Kidney (tissue), 14 donors: ENCODE measurements around the gene SLC39A3. TPM values are rescaled to one million over a fixed set of nuclear protein-coding genes. Genes with fewer than 3 reads are reported as not detected.

Experiments
- DNase-seq, 5 donors: peaks; one replicate each; pipeline ENCODE4 v3.0.0-alpha.2; 2013 to 2020
- FAIRE-seq: peaks from 2 replicates; lab custom pipeline; 2012; peaks lifted over from hg19 to GRCh38; lab: Jason Lieb, UNC
- H3K27ac ChIP-seq, 2 donors: one replicate each; pipeline ENCODE4 v1.7.0; 2013; ENCODE audit warnings: low read depth in 2 of 2, low read length in 2 of 2, inconsistent platforms in 1 of 2
- H3K27me3 ChIP-seq: one replicate; pipeline ENCODE4 v1.7.1; 2013; ENCODE audit warnings: low read length, inconsistent platforms; ENCODE audit not compliant: control insufficient read depth, insufficient read depth
- H3K36me3 ChIP-seq, 3 donors: one replicate each; pipeline versions ENCODE4 v1.7.0 to v1.7.1; 2013; ENCODE audit warnings: low read length in 3 of 3, control low read depth in 1 of 3, inconsistent platforms in 1 of 3; ENCODE audit not compliant: insufficient read depth in 3 of 3, control insufficient read depth in 2 of 3
- H3K4me1 ChIP-seq, 3 donors: one replicate each; pipeline versions ENCODE4 v1.7.0 to v1.7.1; 2013; ENCODE audit warnings: low read length in 3 of 3, inconsistent platforms in 1 of 3, low read depth in 1 of 3; ENCODE audit not compliant: control insufficient read depth in 2 of 3, insufficient read depth in 2 of 3
- H3K4me3 ChIP-seq, 3 donors: one replicate each; pipeline versions ENCODE4 v1.7.0 to v1.8.1; 2013; ENCODE audit warnings: low read length in 3 of 3, control low read depth in 1 of 3, inconsistent platforms in 1 of 3
- H3K9ac ChIP-seq, 3 donors: one replicate each; pipeline versions ENCODE4 v1.7.0 to v1.7.1; 2013; ENCODE audit warnings: low read length in 3 of 3, control low read depth in 1 of 3, inconsistent platforms in 1 of 3
- H3K9me3 ChIP-seq, 3 donors: one replicate each; pipeline versions ENCODE4 v1.7.0 to v1.7.1; 2013; ENCODE audit warnings: low read length in 3 of 3, control low read depth in 1 of 3, inconsistent platforms in 1 of 3; ENCODE audit not compliant: control insufficient read depth in 2 of 3, insufficient read depth in 1 of 3
- intact Hi-C: fragments of 100-400 bp; cut with DNase I; formaldehyde crosslinking; loops from one replicate; pipeline ENCODE4 v1.11.1; 2022
- polyA plus RNA-seq: library from polyadenylated mRNA; stranded (reverse); fragments of 350-450 nt; fragmentation: Illumina TruSeq; extraction: RNeasy Lipid Tissue Mini Kit (QIAGEN cat#74804); gene quantifications from one replicate; pipeline ENCODE4 v1.2.3, GENCODE V29; 2014; ENCODE audit warnings: low read depth, low replicate concordance; ENCODE audit not compliant: insufficient read depth
- total RNA-seq: library from RNA; stranded (reverse); fragmentation: NEBNext Ultra II Directional; extraction: Animal tissue kit (Norgen Biotek cat#: 25700); gene quantifications from one replicate; pipeline ENCODE4 v1.2.1, GENCODE V29; 2021
- TF ChIP-seq, protein P1 (sequence below): IDR thresholded peaks from 3 replicates; pipeline ENCODE4 v1.5.1; 2012; ENCODE audit warnings: mild to moderate bottlenecking, moderate library complexity, borderline replicate concordance; ENCODE audit not compliant: insufficient read depth; ENCODE audit errors: extremely low read depth
- donor health status: control.
- donor health status: control.
- donor health status: control.
- donor health status: control.
- donor health status: control.
- donor health status: DM: yes; HTN: yes; CAD: no.
- donor health status: Normal renal cell carcinoma (clear cell type).

SLC39A3 gene
- total and polyA plus RNA-seq, 2 donors from 2014 or later: 31.1 to 38.0 TPM

DNA sequence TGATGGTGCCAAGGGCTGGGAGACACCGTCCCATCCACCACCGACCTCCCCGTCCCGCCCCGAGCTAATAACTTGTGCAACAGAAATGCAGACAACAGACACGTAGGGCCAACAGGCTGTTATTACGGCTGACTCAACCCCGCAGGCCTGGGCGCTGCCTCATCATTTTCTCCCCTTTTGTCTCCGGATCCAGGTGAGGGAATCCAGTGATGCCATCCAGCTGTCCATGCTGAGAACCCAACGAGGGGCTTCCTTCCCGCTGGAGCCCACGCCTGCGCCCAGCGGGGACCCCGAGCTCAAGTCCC is 12.2 kb downstream of the SLC39A3 start:
- Histone ChIP-seq H3K36me3 (no peaks in the 10 kb centered on the region), H3K27me3 (no peaks in the 10 kb centered on the region)
- no peak for FAIRE-seq

DNA sequence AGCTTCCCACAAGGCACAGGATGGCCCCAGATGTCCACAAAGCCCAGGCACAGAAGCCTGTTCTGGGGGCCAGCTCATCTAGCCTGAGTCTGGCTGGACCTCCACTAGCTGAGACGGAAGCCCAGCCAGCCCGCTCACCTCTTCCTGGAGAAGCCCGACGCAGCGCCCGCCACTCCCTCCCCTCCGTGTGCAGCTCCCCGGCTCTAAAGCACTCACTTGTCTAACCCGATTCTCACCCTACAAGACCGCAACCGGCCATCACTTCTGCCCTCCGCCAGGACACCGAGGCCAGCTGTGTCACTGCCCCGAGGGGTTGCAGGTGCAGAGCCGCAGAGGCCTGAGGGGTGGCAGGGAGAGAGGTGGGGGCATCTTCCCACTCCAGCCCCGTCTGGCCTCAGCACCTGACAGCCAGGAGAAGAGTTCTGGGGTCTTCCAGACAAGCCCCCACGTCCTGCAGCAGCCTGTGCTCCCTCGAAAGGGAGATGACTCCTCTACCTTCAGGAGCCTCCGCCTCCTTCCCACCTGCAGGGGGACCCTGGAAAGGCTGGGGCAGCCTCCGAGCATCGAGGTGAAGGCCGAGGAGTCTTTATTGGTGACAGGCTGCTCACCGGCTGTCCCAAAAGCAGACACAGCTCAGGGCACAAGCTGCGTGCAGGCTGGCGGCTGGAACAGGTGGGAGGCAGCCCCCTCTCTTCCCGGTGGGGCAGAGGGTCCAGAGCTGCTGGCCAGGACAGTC is 12.7 kb downstream of the SLC39A3 start:
- no peaks in the 10 kb centered on the region for H3K36me3 ChIP-seq
- no peaks in the 10 kb centered on the region for H3K9me3 ChIP-seq
- H3K27me3 ChIP-seq: peaks cover 3% of the 10 kb centered on the region
- H3K4me1 ChIP-seq: peaks cover 0 to 12% (median 0%) of the 10 kb centered on the region in 3 donors
- intact Hi-C loops: no loop called here
- FAIRE-seq (no peak), DNase-seq (no peak)
- TF ChIP-seq, protein P1, sequence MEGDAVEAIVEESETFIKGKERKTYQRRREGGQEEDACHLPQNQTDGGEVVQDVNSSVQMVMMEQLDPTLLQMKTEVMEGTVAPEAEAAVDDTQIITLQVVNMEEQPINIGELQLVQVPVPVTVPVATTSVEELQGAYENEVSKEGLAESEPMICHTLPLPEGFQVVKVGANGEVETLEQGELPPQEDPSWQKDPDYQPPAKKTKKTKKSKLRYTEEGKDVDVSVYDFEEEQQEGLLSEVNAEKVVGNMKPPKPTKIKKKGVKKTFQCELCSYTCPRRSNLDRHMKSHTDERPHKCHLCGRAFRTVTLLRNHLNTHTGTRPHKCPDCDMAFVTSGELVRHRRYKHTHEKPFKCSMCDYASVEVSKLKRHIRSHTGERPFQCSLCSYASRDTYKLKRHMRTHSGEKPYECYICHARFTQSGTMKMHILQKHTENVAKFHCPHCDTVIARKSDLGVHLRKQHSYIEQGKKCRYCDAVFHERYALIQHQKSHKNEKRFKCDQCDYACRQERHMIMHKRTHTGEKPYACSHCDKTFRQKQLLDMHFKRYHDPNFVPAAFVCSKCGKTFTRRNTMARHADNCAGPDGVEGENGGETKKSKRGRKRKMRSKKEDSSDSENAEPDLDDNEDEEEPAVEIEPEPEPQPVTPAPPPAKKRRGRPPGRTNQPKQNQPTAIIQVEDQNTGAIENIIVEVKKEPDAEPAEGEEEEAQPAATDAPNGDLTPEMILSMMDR: no peak
- H3K4me3 ChIP-seq: no peak overlapping the region
- no peak overlapping the region for H3K9ac ChIP-seq
- no peak overlapping the region for H3K27ac ChIP-seq

More for the DNA sequence above, 12.2 kb downstream of the SLC39A3 start:
- H3K9me3 ChIP-seq: no peaks in the 10 kb centered on the region
- TF ChIP-seq, protein P1: no peak
- no peak overlapping the region for H3K27ac ChIP-seq
- H3K4me3 ChIP-seq: no peak overlapping the region
- intact Hi-C loops: no loop called here
- DNase-seq: no peak
- peaks cover 0 to 9% (median 0%) of the 10 kb centered on the region in 3 donors for H3K4me1 ChIP-seq
- no peak overlapping the region for H3K9ac ChIP-seq

GRCh38 chr19:2726160-2726855 is 13.5 kb downstream of the SLC39A3 start:
- TF ChIP-seq, protein P1: no peak
- Histone ChIP-seq H3K27me3 (peaks cover 3% of the 10 kb centered on the region), H3K4me3 (no peak overlapping the region), H3K4me1 (peaks cover 0 to 12% (median 0%) of the 10 kb centered on the region in 3 donors), H3K36me3 (no peaks in the 10 kb centered on the region), H3K9me3 (no peaks in the 10 kb centered on the region), H3K27ac (no peak overlapping the region), H3K9ac (no peak overlapping the region)
- intact Hi-C loops: no loop called here
- no peak for FAIRE-seq
- no peak for DNase-seq
